ENCODE data around the gene ELF2. TPM values are rescaled to one million over a fixed set of nuclear protein-coding genes. Genes with fewer than 3 reads are reported as not detected.

The ELF2 gene
- total RNA-seq, 1 experiment from 2014 or later = 42.4 TPM

DNA sequence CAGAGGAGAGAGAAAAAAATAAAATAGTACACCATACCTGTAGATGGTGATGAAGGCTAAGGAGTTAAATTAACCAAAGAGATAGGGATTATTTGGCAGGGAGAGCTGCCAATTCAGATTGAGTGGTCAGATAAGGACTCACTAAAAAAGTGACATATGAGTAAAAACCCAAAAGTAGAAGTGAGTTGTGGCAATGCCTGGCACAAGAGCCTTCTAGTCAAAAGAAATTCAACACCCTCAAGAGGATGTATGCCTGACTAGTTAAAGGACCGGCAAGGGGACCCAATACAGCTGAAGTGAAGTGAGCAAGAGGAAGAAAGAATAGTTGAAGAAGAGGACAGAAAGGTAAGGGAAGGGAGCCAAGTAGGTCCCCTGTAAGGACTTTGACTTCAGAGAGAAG is 34.9 kb downstream of the ELF2 start:
- H3K4me1 ChIP-seq (ENCODE audit: insufficient read depth, low read length, poor library complexity, severe bottlenecking) = peaks cover 13% of the 10 kb centered on the region
- no peaks in the 10 kb centered on the region for H3K27me3 ChIP-seq (replicated peaks; ENCODE audit: insufficient read depth, low read depth, low read length, poor library complexity)
- no peak for DNase-seq (ENCODE audit: low spot score)
- no peak overlapping the region for H3K4me3 ChIP-seq (ENCODE audit: low read depth, low read length, poor library complexity, severe bottlenecking)
- CTCF ChIA-PET = no interaction called here
- TF ChIP-seq EZH2 (IDR thresholded peaks at IDR 0.05; ENCODE audit: borderline replicate concordance, low read depth, low read length, poor library complexity, severe bottlenecking) = no peak
- TF ChIP-seq, protein P1, sequence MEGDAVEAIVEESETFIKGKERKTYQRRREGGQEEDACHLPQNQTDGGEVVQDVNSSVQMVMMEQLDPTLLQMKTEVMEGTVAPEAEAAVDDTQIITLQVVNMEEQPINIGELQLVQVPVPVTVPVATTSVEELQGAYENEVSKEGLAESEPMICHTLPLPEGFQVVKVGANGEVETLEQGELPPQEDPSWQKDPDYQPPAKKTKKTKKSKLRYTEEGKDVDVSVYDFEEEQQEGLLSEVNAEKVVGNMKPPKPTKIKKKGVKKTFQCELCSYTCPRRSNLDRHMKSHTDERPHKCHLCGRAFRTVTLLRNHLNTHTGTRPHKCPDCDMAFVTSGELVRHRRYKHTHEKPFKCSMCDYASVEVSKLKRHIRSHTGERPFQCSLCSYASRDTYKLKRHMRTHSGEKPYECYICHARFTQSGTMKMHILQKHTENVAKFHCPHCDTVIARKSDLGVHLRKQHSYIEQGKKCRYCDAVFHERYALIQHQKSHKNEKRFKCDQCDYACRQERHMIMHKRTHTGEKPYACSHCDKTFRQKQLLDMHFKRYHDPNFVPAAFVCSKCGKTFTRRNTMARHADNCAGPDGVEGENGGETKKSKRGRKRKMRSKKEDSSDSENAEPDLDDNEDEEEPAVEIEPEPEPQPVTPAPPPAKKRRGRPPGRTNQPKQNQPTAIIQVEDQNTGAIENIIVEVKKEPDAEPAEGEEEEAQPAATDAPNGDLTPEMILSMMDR (conservative IDR thresholded peaks at IDR 0.05; ENCODE audit: low read depth, low read length) = no peak
- no peaks in the 10 kb centered on the region for H3K9me3 ChIP-seq (ENCODE audit: low read depth, low read length, poor library complexity, severe bottlenecking)
- POLR2A ChIA-PET (ENCODE audit: low non-redundant PET) = no interaction called here
- H3K27ac ChIP-seq (ENCODE audit: low read depth, low read length, poor library complexity, severe bottlenecking) = no peak overlapping the region
- no TSS peak for BruUV-seq (replicated peaks)
- H3K36me3 ChIP-seq (ENCODE audit: insufficient read depth, low read length, poor library complexity, severe bottlenecking) = no peaks in the 10 kb centered on the region
- intact Hi-C loops (cut with micrococcal nuclease; ENCODE audit: unreplicated experiment) = no loop called here

GRCh38 chr4:139137763-139138162 is 39.3 kb downstream of the ELF2 start:
- no TSS peak for BruUV-seq (replicated peaks)
- TF ChIP-seq, protein P1 (conservative IDR thresholded peaks at IDR 0.05; ENCODE audit: low read depth, low read length) = 0 out of 2 replicates have a peak, but pooled peaks have one; percentile 12
- TF ChIP-seq EZH2 (IDR thresholded peaks at IDR 0.05; ENCODE audit: borderline replicate concordance, low read depth, low read length, poor library complexity, severe bottlenecking) = no peak
- Histone ChIP-seq H3K4me1 (ENCODE audit: insufficient read depth, low read length, poor library complexity, severe bottlenecking) (no peaks in the 10 kb centered on the region), H3K27me3 (replicated peaks; ENCODE audit: insufficient read depth, low read depth, low read length, poor library complexity) (no peaks in the 10 kb centered on the region), H3K27ac (ENCODE audit: low read depth, low read length, poor library complexity, severe bottlenecking) (no peak overlapping the region), H3K9me3 (ENCODE audit: low read depth, low read length, poor library complexity, severe bottlenecking) (no peaks in the 10 kb centered on the region), H3K4me3 (ENCODE audit: low read depth, low read length, poor library complexity, severe bottlenecking) (no peak overlapping the region), H3K36me3 (ENCODE audit: insufficient read depth, low read length, poor library complexity, severe bottlenecking) (peaks cover 4% of the 10 kb centered on the region)
- ChIA-PET POLR2A (ENCODE audit: low non-redundant PET) (no interaction called here), CTCF (no interaction called here)
- intact Hi-C loops (cut with micrococcal nuclease; ENCODE audit: unreplicated experiment) = no loop called here
- DNase-seq (ENCODE audit: low spot score) = no peak

GRCh38 chr4:139134403-139134802 is 42.6 kb downstream of the ELF2 start:
- no peaks in the 10 kb centered on the region for H3K9me3 ChIP-seq (ENCODE audit: low read depth, low read length, poor library complexity, severe bottlenecking)
- TF ChIP-seq, protein P1 (conservative IDR thresholded peaks at IDR 0.05; ENCODE audit: low read depth, low read length) = no peak
- no peak for TF ChIP-seq EZH2 (IDR thresholded peaks at IDR 0.05; ENCODE audit: borderline replicate concordance, low read depth, low read length, poor library complexity, severe bottlenecking)
- BruUV-seq (replicated peaks) = no TSS peak
- ChIA-PET CTCF (no interaction called here), POLR2A (ENCODE audit: low non-redundant PET) (no interaction called here)
- H3K27ac ChIP-seq (ENCODE audit: low read depth, low read length, poor library complexity, severe bottlenecking) = no peak overlapping the region
- intact Hi-C loops (cut with micrococcal nuclease; ENCODE audit: unreplicated experiment) = no loop called here
- no peaks in the 10 kb centered on the region for H3K27me3 ChIP-seq (replicated peaks; ENCODE audit: insufficient read depth, low read depth, low read length, poor library complexity)
- no peaks in the 10 kb centered on the region for H3K4me1 ChIP-seq (ENCODE audit: insufficient read depth, low read length, poor library complexity, severe bottlenecking)
- H3K4me3 ChIP-seq (ENCODE audit: low read depth, low read length, poor library complexity, severe bottlenecking) = no peak overlapping the region
- no peak for DNase-seq (ENCODE audit: low spot score)
- H3K36me3 ChIP-seq (ENCODE audit: insufficient read depth, low read length, poor library complexity, severe bottlenecking) = peaks cover 4% of the 10 kb centered on the region
